Thyroid gland (tissue), 4 donors: Measurements from ENCODE around the gene ZNF20.
A peak's percentile ranks its signal among the peaks of the same experiment; 100 is the strongest.

Experiments used
- CTCF ChIP-seq, 6 experiments: fragments of 200-600 bp in 3 of 6; fragments of 450-650 bp in 3 of 6; sonication (generic) in 3 of 6; IDR thresholded peaks; one replicate each; pipeline ENCODE4 v1.5.1; 2016 to 2019; ENCODE audit warnings: antibody characterized with exemption in 6 of 6, mild to moderate bottlenecking in 2 of 6, inconsistent platforms in 1 of 6, moderate library complexity in 1 of 6
- POLR2A ChIP-seq, 2 donors: fragments of 450-650 bp; IDR thresholded peaks; one replicate each; pipeline ENCODE4 v1.6.1; 2017; ENCODE audit warnings: antibody characterized with exemption in 2 of 2, mild to moderate bottlenecking in 2 of 2, moderate library complexity in 1 of 2

GRCh38 chr19:12139885-12140544 is at the start of gene ZNF20:
- TF ChIP-seq CTCF (IDR thresholded peaks at IDR 0.05) (no peak), POLR2A (IDR thresholded peaks at IDR 0.05) (peak in 1 of 2 donors; percentile 78)
